Fibroblast of the conjunctiva (primary cell): Measurements from ENCODE around the gene XYLT2.

ENCODE experiments used
- DNase-seq: peaks from one replicate; pipeline ENCODE4 v3.0.0-alpha.2; 2010; ENCODE audit warnings: low read depth

The XYLT2 gene

GRCh38 chr17:50348522-50349242, 2.8 kb downstream of the XYLT2 start:
- no peak for DNase-seq

GRCh38 chr17:50349243-50349600, 3.3 kb downstream of the XYLT2 start:
- DNase-seq: no peak

GRCh38 chr17:50350733-50351132, 4.8 kb downstream of the XYLT2 start:
- no peak for DNase-seq

GRCh38 chr17:50352072-50352692, 6.3 kb downstream of the XYLT2 start:
- DNase-seq: no peak

GRCh38 chr17:50352693-50353599, 7.0 kb downstream of the XYLT2 start:
- no peak for DNase-seq

- DNase-seq: no peak
These were observed 7.8 kb downstream of the XYLT2 start for GRCh38 chr17:50353600-50354195.

GRCh38 chr17:50354198-50354597, 8.3 kb downstream of the XYLT2 start:
- DNase-seq: no peak

GRCh38 chr17:50354776-50355175, 8.8 kb downstream of the XYLT2 start:
- no peak for DNase-seq

GRCh38 chr17:50355336-50355700, 9.4 kb downstream of the XYLT2 start:
- DNase-seq: no peak

GRCh38 chr17:50355701-50356341, 9.9 kb downstream of the XYLT2 start:
- no peak for DNase-seq

- no peak for DNase-seq
These were observed 10.5 kb downstream of the XYLT2 start for GRCh38 chr17:50356418-50356817.

GRCh38 chr17:50356892-50357510, 11.1 kb downstream of the XYLT2 start:
- no peak for DNase-seq

- DNase-seq: no peak
These were observed 12.3 kb downstream of the XYLT2 start for GRCh38 chr17:50358177-50358576.

- no peak for DNase-seq
These were observed 13.2 kb downstream of the XYLT2 start for GRCh38 chr17:50359005-50359699.

GRCh38 chr17:50359998-50360461, 14.1 kb downstream of the XYLT2 start:
- no peak for DNase-seq

- DNase-seq: no peak
These were observed 14.7 kb downstream of the XYLT2 start for GRCh38 chr17:50360486-50361115.

GRCh38 chr17:50361561-50362480, 15.9 kb downstream of the XYLT2 start:
- DNase-seq: peak; percentile 68

- DNase-seq: no peak
These were observed 16.7 kb downstream of the XYLT2 start for GRCh38 chr17:50362661-50363060.
